SHP77 treated with DMSO at 0.1 percent for 48 hours (cell line): ENCODE results near the gene ACSF2.
"Not testable (repeated sequence)": the region's sequence is repeated elsewhere in the genome, so short reads cannot be mapped to it uniquely, and the experiment has no call there.

Source experiments
- DNase-seq: peaks from one replicate; lab custom pipeline; 2025; lab: John Stamatoyannopoulos, UW

ACSF2 gene

DNA sequence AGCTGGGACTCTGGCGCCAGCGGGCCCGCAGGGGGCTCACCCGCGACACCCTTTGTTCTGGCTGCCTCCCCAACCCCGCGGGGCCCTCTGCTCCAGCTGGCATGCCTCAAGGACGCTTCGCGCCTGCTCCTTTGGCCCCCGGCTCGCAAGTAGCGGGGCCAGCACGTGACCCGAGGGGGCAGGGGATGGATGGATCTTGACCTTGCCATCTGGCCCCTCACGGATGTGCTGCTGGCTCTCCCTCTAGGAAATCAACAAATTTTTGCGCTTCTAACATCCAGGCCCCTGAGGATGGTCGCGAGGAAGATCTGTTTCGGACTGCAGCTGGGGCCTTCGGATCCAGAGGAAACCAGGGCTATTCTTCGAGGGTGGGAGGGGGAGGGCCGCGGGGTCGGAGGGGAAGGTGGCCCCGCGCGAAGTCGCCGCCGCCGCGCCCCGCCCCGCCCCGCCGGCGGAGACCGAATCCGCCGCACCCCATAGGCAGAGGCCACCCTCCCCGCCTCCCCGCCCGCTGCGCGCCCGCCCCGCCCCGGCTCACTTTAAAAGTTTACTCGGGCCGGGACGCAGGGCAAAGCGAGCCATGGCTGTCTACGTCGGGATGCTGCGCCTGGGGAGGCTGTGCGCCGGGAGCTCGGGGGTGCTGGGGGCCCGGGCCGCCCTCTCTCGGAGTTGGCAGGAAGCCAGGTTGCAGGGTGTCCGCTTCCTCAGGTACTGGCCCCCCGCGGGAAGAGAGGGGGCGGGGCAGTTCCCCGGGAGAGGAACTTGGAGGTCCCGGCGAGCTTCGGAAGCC is at the start of gene ACSF2:
TSS of gene ACSF2 (plus strand) at position 537 of the 790 bp plus-strand sequence. CDS start at position 581, 44 bp downstream.
- no peak for DNase-seq

- DNase-seq, result no peak
Measured at GRCh38 chr17:50379351-50380132, 46.5 kb upstream of the ACSF2 start.

DNA sequence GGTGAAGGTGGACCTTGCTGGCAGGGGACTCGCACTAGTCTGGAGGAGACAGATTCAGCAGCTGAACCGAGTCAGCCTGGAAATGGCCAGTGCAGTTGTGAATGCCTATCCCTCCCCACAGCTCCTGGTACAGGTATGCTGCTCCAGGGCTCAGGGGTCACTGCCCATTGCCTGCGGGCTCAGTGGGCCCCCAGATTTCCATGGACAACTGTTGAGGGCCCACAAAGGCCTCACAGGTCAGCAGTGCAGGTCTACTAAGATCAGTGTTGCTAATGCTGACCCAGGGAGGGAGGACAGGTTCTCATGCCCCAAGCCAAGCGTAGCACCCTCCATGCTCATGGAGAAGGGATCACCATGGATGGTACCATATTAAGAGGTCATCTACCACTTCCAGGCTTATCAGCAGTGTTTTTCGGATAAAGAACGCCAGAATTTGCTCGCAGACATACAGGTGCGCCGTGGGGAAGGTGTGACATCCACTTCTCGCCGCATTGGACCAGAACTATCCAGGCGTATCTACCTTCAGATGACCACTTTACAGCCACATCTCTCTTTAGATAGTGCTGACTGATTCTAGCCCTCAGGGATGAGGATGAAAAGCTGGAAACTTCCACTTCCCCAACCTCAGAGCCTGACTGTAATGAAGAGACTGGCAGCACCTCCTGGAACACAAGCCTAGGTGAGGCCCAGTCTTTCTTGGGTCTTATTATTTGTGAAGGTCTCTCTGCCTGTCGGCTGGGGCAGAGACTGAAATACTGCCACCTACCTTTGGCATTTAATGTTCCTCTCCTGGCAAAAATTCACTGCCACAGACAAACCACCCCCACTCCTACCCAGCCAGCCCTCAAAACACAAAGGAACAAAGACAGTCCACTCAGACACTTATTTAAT is 45.4 kb upstream of the ACSF2 start:
- DNase-seq, result no peak

DNA sequence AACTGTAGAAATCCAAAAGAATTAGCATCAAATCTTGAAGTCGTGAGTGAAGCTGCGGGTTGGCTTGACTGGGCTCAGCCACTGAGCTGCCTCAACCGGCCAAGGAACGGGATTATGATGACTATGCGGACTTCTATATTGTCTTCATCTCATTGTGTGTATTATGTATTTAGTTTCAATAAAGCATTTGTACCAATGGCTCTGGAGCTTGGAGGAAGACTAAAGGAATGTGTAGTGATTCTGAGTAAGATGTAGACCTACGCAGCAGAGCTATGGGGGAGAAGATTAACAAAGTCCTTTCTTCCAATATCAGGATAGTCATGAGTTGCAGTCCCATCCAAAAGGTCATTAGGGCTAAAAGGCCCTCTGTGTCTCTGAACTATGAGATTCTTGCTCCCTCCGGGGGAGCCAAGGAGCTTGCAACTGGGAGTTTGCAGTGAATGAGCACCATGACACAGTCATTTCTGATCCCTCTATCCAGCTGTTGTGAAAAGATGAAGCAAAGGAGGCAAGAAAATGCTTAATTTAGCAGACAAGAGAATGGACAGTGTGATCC is 44.7 kb upstream of the ACSF2 start:
- DNase-seq, result no peak

GRCh38 chr17:50381920-50382319 is 44.1 kb upstream of the ACSF2 start:
- DNase-seq, result no peak

DNA sequence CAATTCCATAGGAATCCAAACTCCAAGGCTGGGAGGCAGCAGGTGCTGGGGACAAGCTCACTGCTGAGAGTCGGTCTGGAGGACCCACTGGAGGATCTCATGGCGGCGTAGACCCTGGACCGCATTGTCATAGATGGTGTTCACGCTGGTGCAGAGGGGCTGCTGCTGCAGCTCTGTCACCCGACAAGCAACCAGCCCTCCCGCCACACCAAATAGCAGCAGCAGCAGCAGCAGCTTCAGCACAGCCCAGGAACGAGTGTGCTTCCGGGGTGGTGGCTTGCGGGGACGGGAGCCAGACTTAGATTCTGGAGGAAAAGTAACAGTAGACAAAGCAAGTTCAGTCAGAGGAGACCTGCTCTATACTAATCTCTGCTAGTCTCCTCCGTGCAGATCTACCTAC is 43.1 kb upstream of the ACSF2 start:
- no peak for DNase-seq

DNA sequence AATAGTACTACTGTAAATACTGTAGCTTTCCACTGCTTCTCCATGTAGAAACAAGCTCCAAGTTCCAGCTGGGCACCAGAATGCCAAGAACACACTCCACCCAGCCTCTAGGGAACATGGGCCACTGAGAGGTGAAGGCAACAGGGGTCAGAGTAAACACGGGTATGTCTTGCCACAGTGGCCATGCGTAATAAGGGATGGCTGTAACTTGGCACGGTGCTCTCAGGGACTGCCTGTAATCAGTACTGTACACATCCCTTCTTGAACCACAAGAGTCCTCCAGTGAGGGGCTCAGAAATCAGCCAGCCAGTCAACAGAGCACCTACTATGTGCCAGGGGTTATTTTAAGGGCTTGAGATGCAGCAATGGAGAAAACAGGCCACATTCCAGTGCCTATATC is 39.5 kb upstream of the ACSF2 start:
- DNase-seq, result no peak

DNA sequence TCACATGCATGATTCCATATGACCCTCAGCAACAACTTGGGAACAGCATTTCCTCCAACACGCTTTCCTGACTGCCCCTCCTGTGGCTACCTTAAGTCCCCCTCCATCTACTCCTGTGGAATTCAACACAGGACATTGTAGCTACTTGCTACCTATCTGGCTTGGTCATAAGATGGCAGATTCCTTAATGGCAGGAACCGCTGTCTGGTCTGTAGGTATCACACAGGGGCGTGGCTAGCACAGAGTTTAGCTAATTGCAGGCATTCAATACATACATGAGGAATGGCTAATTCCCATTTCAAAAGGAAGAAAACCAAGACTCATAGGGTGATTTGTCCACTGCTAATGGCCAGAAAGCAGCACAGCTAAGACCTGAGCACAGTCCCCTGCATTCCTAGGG is 37.3 kb upstream of the ACSF2 start:
- DNase-seq, result no peak

GRCh38 chr17:50389534-50389933 is 36.5 kb upstream of the ACSF2 start:
- DNase-seq, result no peak

DNA sequence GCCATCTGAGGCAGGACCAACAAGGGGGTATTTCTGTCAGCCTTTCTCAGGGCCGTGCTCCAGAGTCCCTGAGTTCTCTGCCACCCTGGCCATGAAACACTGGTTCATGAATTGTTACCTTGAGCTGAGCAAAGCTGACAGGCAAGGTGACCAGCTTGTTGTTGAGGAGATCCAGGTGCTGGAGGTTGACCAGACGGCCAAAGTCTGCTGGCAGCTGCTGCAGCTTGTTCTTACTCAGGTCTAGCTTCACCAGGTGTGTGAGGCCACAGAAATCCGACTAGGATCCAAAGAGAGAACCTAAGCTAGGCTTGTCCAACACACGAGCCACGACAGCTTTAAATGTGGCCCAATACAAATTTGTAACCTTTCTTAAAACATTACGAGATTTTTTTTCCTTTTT is 33.4 kb upstream of the ACSF2 start:
- no peak for DNase-seq

- no peak for DNase-seq
Measured at GRCh38 chr17:50393700-50394099, 32.3 kb upstream of the ACSF2 start.

GRCh38 chr17:50394711-50395110 is 31.3 kb upstream of the ACSF2 start:
- DNase-seq, result no peak

DNA sequence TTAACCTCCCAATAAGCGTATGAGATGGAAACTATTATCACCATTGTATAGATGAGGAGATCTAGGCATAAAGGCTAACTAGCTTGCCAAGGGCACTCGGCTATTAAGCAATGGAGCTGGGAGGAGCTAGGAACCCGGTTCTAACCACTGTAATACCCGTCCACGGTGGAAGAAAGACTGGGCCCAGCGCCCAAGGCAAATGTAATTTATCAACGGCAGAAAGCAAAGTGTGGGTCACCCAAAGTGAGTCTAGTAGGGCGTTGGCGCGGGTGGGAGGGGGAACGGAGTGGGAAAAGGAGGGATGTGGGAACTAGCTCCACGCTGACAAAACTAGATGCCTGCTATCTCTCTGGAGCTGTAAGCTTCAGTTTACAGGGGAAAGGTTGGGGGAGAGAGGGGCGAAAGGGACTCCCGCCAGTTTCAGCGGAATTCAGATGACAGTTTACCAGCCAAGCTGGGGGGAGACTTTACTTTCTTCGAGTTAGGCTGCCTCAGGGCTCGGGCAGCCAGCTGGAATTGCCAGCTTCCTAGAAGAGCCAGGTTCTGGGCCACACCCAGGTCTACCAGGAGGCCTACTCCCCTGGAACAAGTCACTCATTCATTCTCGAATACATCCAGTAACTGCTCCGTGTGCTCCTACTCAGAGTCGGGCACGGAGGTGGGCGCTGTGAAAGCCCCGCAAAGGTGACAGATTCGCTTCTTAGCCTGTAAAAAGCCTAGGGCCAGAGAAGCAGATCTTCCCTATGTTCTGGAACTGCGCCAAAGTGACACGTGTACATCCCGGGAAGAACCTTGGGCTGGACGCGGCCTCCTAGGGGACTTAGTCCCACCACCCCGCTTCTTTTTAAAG is 29.5 kb upstream of the ACSF2 start:
- DNase-seq, result no peak

- DNase-seq, result peak; percentile 45
Measured at GRCh38 chr17:50397111-50397918, 28.7 kb upstream of the ACSF2 start, which contains the start of gene LRRC59. Gene LRRC59, minus strand, starts transcription at chr17:50397523. Its CDS starts 206 bp downstream, at chr17:50397317.

- DNase-seq, result no peak
Measured at GRCh38 chr17:50397919-50398285, 28.1 kb upstream of the ACSF2 start.

- not testable (repeated sequence) for DNase-seq
Measured at GRCh38 chr17:50398672-50399071, 27.3 kb upstream of the ACSF2 start.

DNA sequence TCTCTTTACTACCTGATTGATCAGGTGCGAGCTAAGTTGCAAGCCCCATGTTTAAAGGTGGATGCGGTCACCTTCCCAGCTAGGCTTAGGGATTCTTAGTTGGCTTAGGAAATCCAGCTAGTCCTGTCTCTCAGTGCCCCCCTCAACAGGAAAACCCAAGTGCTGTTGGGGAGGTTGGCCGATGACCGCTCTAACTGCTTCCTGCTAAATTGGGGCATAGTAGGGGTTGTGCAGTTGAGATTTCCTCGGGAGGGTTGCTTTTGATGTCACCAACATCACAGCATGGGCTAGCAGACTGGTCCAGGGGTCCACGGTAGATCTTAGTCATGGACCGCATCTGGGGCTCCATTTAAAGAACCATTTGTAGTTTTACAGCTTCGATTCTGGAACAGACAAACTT is 26.4 kb upstream of the ACSF2 start:
- not testable (repeated sequence) for DNase-seq

DNA sequence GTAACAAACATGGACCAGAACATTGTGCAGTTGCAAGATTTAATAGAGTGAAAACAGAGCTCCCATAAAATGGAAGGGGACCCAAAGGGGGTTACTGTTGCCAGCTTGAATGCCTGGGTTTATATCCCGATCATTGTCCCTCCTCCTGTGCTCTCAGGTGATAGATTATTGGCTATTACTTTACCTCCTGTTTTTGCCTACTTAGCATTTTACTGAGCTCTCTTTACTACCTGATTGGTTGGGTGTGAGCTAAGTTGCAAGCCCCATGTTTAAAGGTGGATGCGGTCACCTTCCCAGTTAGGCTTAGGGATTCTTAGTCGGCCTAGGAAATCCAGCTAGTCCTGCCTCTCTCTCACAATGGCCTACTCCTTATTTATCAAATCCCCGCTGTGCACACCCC is 20.7 kb upstream of the ACSF2 start:
- not testable (repeated sequence) for DNase-seq

DNA sequence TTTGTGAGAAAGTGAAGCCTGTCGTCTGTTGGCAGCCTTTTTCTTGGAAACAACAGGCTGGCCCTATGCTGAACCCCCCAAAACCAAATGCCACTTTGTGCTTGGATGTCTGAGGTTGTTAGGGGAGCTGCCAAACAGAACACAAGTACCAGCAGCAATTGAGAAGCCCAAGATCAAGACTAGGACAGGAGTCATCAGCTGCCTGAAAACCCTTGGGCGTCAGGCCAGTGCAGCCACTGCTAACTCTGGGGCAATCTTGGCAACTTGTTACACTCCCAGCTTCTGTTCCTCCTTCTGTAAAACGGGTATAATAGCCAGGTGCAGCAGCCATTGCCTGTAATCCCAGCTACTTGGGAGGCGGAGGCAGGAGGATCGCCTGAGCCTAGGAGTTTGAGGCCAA is 19.4 kb upstream of the ACSF2 start:
- DNase-seq, result no peak

- no peak for DNase-seq
Measured at GRCh38 chr17:50407921-50408320, 18.1 kb upstream of the ACSF2 start.
